Measurements from ENCODE around the gene SECISBP2.

- TF ChIP-seq CTCF (conservative IDR thresholded peaks at IDR 0.05; ENCODE audit: low read depth, low read length) (no peak), EZH2 (IDR thresholded peaks at IDR 0.05; ENCODE audit: low read length, unreplicated experiment) (no peak)
These were observed 29.4 kb downstream of the SECISBP2 start for GRCh38 chr9:89347651-89348050.

All from PC-3 (cell line).